Body of pancreas (tissue), 4 donors: ENCODE data around the gene TMEM232.

Experiments
- CTCF ChIP-seq, 7 experiments: fragments of 450-650 bp in 4 of 7; fragments of 200-600 bp in 3 of 7; sonication (generic) in 3 of 7; IDR thresholded peaks; one replicate each; pipeline ENCODE4 v1.5.1; 2016 to 2019; ENCODE audit warnings: antibody characterized with exemption in 7 of 7
- POLR2A ChIP-seq, 3 donors: fragments of 450-650 bp; IDR thresholded peaks; one replicate each; pipeline ENCODE4 v1.6.1; 2016; ENCODE audit warnings: antibody characterized with exemption in 3 of 3, mild to moderate bottlenecking in 2 of 3

- TF ChIP-seq CTCF (IDR thresholded peaks at IDR 0.05) (no peak), POLR2A (IDR thresholded peaks at IDR 0.05) (no peak)
Observed at GRCh38 chr5:110726249-110727024, at the start of gene TMEM232.
